ENCODE results near the gene ZNF445. TPM values are rescaled to one million over a fixed set of nuclear protein-coding genes. Genes with fewer than 3 reads are reported as not detected.
"Not testable (repeated sequence)": the region's sequence is repeated elsewhere in the genome, so short reads cannot be mapped to it uniquely, and the experiment has no call there.

Gene ZNF445
- 14.9 TPM for total RNA-seq

DNA sequence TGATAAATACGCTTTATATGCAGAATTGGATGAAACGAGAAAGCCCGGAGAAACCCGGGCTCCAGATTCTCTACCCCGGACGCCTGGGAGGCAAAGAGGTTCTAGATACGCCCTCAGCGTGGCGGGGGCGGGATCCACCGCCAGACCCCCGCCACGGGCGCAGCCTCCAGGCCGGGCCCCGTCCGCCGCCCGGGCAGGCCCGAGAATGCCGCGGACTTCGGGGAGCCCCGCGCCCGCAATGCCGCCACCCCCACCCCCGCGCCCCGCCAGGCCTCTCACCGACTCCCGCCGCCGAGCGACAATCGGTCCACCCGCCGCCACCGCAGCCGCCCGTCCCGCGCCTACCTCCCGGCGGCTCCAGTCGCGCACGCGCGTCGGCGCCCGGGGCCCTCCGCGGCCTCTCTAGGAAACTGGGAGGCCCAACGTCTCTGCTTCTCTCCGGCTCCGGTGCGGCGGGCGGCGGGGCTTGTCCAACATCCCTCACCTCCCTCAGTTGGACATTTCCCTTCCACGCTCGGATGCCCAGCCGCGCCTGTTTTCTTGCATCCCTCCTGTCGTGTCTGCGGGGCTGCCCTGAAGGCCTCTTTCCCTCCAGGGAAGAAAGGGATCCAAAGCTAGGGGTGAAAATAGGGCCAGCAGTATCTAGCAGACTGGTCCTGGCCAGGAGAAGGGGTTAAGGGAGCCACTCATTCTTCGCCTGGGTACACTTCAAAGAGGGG lies at the start of gene ZNF445:
ZNF445 (minus strand) TSS at position 359 of the 719 bp plus-strand sequence. CDS start 22,121 bp downstream, outside the sequence.
- peak; percentile 37 for DNase-seq

DNA sequence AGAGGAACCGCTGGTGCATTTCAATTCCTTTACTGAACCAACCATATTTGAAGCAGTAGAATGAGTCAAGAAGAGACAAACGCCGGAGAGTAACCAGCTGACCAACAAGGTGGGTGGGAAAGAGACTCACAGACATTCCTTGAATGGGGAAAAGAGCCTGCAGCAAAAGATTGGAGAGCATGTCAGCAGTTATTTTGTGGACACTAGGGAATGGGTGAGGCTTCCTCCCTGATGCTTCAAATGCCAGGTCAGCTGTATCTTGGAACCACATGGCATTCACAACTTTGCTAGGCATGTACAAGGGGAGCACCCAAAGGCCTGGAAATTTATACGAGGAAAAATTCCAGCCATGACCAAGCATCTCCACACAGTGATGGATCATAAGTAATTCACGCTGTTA lies 47.6 kb upstream of the ZNF445 start:
- no peak for DNase-seq

DNA sequence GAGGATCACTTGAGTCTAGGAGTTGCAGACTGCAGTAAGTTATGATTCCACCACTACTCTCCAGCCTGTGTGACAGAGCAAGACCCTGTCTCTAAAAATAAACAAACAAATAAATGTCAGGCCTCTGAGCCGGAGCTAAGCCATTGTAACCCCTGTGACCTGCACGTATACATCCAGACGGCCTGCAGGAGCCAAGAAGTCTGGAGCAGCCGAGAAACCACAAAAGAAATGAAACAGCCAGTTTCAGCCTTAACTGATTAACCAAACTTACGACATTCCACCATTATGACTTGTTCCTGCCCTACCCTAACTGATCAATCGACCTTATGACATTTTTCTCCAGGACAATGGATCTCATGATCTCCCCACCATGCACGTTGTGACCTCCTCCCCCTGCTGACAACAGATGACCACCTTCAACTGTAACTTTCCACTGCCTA lies 45.0 kb upstream of the ZNF445 start:
- no peak for DNase-seq

DNA sequence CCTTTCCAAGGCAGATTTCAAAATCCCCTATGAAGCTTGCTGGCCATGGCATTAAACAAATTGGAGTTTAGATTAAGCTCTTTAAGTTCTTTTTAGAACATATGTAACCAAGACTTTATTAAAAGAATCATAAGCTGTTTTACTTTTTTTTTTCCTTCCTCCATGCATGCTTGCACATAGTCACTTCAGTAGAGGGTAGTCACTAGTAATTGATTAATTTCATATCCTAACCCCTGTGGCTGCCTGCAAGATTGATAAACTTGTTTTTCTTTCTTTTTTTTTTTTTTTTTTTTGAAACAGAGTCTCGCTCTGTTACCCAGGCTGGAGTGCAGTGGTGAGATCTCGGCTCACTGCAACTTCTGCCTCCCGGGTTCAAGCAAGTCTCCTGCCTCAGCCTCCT lies 44.3 kb upstream of the ZNF445 start:
- DNase-seq, result no peak

DNA sequence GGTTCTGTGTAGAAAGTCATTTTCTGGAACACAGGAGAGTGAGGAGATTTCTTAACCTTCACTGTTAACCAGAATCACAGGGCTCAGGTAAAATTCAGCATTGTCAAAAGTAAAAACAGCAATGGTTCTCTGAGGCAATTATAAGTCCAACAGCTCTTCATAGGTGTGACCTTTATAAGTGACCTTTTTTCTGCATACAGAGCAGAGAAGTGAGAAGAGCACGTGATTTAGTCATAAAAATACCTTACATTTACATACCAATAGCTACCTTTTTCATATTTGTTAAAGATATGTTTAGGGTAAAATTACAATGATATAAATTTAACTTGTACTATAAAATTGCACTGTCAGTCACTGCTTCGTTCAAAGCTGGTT lies 41.3 kb upstream of the ZNF445 start:
- DNase-seq, result no peak

DNA sequence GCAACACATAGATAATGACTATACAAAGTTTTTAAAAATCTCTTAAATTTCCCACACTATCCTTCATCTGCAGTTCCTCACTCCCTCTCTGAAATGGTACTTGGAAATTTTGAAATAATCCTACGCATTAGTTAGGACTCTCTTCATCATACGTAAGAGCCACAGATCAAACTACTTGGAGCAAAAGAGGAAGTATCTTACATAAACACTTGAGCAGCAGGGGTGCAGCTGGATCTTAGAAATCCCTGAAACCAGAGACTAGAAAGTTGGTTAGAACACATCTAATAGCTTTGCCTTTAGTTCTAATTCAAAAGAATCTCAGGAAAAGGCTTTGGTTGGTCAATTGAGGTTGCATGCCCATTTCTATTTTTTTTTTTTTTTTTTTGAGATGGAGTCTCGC lies 38.8 kb upstream of the ZNF445 start:
- no peak for DNase-seq

DNA sequence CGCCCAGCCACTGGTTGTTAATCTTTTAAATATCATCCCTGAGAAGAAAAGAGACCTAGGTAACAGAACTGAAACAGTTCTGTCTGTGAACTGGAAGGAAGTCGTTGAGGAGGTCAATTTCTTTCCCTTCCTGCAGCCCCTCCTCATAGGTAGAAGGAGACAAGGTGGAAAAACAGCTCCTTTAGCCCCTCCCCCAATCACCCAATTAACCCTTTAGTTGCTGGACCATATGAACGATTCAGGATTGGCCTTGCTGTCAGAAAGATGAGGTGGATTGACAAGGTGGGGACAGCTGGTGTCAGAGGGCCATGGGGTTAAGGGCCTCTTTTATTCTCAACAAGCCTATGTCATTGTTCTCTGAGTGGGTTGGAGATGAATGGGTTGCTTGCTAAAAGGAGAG lies 36.0 kb upstream of the ZNF445 start:
- no peak for DNase-seq

DNA sequence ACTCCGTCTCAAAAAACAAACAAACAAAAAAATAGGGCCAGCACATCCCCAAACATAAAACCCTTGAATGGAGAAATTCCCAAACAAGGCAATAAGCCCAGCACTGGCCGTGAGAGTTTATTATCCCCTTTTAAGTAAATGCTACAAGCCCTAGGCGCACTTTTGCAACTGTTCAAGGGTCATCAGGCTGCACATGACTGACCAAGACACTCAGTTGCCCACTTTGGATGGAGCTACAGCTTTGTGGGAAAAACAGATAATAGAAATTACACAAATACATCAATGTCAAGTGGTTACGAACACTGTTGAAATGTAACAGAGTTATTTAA lies 33.7 kb upstream of the ZNF445 start:
- DNase-seq, result no peak

DNA sequence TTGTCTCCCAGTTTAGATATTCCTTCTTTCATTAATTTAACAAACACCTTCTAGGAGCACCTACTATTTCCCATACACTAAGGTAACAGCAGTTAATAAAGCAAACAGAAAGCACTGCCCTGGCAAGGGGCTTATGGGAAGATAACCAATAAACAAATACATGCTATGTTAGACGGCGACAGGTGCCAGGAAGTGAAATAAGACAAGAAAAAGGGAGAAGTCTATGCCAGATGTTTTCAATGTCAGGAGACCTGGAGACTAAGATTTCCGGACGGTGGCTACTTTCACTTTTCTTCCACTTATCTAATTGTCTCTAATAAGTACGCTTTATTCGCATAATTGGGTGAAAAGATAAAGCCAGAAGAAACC lies 32.5 kb upstream of the ZNF445 start:
- no peak for DNase-seq

DNA sequence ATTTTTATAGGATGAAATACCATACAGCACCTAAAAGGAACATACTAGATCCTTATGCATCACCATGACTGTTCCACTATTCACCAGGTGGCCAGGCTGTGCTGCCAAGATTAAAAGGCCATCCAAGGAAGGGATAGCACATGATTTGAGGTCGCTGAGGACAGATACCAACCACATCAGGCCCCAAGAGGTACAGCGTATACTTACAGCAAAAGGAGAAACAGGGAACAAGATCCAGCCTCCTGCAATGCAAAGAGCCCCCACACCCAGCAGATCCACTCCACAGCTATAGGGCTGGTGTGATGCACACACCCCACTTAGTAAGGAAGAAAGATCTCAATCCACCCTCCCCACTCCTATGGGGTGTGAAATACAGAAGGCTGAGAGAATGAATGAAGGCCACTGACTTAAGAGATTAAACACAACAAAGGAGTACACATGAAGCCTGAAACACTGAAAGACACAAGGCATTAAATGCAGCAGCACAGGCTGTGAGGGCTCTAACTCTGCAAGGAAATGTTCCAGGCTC lies 32.0 kb upstream of the ZNF445 start:
- DNase-seq, result no peak

DNA sequence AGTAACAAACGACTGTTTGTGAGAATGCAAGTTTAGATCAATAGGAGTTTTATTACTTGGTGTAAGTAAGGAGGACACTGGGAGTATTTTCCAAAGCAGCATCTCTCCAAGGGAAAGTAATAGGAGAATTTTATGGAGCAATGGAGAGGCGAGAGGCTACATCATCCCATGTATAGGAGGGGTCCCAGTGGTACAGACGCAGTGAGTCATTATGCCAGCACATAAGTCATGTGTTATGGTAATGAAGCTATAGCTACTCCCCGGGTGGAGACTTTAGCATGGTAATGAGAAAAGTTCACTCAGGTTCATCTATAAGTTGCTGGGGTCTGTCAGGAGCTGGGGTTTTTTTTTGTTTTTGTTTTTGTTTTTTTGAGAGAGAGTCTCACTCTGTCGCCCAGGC lies 29.5 kb upstream of the ZNF445 start:
- no peak for DNase-seq

DNA sequence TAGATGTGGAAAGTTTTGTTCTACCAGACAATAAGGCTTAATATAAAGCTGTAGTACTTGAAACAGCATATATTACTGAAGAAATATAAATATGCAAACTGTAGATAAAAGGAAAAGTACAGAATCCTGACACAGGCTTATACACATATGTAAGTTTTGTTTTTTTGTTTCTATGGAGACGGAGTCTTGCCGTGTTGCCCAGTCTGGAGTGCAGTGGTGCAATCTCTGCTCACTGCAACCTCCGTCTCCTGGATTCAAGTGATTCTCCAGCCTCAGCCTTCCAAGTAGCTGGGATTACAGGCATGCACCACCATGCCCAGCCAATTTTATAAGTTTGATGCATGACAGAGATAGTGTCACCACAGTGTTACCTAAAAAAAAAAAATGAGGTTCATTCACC lies 29.1 kb upstream of the ZNF445 start:
- no peak for DNase-seq

DNA sequence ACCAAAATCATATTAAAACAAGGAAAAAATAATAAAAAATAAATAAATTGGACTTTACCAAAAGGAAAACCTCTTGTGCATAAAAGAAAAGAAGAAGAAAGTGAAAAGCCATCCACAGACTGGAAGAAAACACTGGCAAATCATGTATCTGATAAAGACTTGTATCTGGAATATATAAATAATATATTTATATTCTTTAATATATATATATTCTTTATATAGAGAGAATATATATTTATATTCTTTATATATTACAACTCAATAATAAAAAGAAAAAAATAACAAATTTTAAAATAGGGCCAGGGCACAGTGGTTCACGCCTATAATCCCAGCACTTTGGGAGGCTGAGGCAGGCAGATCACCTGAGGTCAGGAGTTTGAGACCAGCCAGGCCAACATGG lies 27.1 kb upstream of the ZNF445 start:
- no peak for DNase-seq

DNA sequence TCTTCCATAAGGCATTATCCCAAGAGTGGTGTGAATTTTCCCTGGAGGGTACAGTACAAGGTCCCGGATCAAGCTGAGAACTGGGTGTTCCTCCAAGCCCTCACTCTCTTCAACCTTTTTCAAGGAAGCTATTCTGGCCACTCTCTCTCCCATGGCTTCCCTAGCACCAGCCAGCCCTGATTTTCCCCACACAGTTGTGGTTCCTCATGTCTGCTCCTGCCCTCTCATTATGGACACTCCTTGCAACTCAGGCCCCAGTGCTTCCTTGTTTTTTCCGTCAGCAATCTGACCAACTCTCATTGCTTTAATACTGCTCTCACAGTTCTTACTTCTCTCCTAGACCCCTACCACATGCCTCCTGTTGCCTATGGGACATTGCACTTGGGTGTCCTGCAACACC lies 25.7 kb upstream of the ZNF445 start:
- not testable (repeated sequence) for DNase-seq

DNA sequence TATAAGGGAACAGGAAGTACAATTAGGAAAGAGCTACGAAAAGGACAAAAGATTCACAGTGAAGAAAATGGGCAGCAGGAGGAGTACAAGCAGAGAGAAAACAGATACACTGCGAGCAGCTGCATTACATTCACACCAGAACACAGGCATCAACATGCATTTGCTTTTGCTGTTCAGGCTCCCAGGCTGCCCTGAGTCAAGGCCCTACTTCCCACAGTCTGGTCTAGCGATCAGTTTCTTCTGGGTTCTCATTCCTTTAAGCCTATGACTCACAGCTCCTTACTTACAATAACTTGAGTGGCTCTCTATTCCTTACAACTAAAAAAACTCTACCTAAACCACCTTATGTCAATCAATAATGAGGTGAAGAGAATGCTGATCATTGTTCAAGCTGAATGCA lies 24.5 kb upstream of the ZNF445 start:
- DNase-seq, result no peak

DNA sequence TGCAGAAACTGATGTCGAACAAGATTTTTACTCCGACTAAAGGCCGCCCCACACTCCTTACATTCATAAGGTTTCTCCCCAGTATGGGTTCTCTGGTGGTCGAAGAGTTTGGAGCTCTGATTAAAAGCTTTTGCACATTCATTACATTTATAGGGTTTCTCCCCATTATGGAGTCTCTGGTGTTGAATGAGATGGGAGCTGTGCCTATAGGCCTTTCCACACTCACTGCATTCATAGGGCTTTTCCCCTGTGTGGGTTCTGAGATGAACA lies 22.4 kb upstream of the ZNF445 start:
- not testable (repeated sequence) for DNase-seq

DNA sequence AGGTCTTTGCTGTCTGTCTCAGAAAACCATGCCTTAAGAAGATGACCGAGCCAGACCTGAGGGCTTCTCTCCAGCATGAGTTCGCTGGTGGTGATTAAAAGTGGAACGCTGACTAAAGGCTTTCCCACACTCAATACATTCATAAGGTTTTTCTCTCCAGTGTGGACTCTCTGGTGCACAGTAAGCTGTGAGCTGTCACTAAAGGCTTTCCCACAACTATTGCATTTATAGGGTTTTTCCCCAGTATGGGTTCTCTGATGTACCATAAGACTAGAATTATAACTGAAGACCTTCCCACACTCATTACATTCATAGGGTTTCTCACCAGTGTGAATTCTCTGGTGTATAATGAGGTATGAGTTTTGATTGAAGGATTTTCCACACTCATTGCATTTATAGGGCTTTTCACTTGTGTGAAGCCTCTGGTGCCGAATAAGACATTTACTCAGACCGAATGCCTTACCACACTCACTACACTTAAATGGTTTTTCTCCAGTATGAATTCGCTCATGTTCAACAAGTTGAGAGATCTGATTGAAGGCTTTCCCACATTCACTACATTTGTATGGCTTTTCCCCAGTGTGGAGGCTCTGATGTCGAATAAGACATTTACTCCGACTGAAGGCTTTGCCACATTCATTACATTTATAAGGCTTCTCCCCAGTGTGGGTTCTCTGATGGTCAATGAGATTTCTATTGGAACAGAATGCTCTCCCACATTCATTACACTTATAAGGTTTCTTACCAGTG lies 21.9 kb upstream of the ZNF445 start:
- no peak for DNase-seq

DNA sequence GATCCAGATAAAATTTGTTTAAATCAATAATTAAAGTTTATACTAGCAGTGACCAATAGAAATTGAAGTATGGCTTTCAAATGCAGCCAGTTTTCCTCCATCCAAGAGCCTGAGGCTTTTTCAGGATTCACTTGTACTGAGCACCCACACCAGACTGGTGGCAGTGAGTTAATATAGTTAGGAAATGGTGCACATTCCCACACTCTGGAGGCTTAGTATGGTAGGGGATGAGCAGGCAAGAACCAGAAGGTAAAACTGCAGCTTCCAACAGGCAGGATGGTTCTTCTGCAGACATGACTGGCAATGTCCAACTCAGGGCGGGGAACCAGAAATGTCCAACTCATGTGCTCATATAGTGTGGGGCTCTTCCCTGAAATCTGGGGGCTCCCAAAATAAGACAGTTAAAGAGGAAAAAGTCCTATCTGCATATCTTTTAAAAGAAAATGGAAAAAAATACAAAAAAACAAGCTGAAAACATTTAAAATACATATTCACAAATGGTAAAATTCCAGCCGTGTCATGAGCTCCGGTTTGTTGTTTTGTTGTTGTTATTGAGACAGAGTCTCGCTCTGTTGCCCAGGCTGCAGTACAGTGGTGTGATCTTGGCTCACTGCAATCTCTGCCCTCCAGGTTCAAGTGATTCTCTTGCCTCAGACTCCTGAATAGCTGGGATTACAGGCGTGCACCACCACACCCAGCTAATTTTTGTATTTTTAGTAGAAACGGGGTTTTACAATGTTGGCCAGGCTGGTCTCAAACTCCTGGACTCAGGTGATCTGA lies 18.4 kb upstream of the ZNF445 start:
- no peak for DNase-seq

DNA sequence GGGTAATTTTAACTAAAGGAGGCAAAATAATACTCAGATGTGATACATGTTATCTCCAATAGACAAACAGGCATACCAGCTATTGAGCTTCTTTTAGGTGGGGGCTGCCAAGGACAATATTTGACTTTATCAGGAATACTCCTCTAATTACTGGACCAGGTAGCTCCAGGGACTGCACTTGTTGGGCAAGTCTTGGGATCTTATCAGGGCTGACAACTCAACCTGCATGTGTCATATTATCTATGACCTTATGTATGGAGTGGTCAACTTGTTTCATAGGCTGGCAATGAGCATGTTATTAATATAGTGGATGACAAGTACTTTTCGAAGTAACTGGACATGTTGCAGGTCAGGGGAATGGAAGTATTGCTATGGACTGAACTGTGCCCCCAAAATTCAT lies 15.0 kb upstream of the ZNF445 start:
- no peak for DNase-seq

DNA sequence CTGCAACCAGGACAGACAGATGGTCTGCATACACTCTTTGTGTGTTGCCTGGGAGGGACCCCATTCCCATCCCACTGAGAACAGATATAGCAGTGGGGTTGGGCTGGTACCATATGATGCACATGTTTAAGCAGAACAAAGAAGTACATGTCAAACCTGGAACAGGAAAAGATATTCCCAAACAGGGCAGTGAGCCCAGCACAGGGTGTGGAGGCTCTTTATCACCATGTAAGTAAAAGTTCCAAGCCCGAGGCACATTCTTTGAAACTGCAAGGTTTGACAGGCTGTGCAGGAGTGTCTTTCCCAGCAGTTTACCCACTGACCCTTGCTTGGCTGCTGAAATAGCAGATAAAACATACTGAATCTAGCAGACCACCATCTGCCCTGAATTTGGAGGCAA lies 5.3 kb upstream of the ZNF445 start:
- DNase-seq, result no peak

DNA sequence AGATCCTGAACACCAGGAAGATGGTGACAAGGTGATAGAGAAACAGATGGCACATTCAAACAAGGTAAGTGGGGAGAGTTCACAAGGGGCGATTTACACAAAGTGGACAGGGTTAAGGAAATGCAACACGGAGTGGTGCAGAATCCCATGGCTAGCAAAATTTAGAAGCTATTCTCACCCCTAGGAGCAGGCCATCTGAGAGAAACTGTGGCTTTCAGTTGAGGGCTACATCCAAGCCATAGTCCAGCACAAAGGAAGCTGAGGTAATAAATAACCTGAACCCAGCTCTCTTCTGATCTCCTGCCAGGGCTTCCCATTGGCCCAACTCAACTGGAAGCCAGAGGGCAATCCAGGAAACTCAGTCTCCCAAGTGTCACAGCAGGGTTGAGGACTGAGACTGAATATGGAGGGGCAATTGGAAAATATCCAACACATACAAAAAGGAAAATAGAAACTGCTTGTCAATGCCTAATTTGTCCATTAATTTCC lies 1.2 kb upstream of the ZNF445 start:
- DNase-seq, result no peak

DNA sequence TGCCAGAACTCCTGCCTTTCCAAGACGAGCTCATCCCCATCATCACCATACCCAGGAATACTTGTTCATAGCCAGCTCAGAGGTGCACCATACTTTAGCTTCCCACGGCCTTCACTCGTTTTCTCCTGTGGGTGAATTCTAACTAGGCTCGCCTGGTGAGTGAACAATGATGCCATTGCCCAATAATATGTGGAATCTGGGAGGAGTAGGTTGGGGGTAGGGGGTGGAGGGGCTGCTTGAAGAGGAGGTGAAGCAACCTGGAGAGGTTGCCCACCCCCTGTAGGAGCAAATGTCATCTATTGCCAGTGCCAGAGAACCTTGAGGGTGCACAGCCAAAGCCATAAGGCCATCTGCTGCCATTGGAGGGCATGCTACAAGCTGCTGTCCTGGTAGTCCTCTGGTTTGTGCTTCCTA lies 592 bp upstream of the ZNF445 start:
- DNase-seq, result no peak

DNA sequence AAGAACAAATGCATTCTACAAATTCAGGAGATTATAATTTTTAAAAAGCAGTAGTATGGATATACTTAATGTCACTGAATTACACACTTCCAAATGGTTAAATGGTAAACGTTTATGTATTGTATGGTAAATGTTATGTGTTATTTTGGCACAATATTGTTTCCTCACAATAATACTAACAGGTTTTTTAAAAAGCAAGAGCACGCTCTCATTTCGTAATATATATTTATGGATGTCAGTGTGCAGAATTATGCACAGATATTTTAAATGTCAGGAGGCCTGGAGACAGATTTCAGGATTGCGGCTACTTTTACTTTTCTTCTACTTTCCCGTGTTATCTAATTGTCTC lies 533 bp downstream of the ZNF445 start:
- DNase-seq, result no peak

Measured in skin of body (tissue), 2 donors.